ENCODE measurements around the gene SPDYE2B.
"Not testable (repeated sequence)": the region's sequence is repeated elsewhere in the genome, so short reads cannot be mapped to it uniquely, and the experiment has no call there.

Gene SPDYE2B

GRCh38 chr7:102618122-102618521 lies 32.0 kb upstream of the SPDYE2B start:
- DNase-seq (ENCODE audit: low spot score in 2 of 2); H3K9me3 Mint-ChIP-seq; ATAC-seq (ENCODE audit: low read depth); H3K36me3 Mint-ChIP-seq; H3K4me1 Mint-ChIP-seq; H3K27ac Mint-ChIP-seq; H3K27me3 Mint-ChIP-seq; H3K4me3 Mint-ChIP-seq: not testable (repeated sequence)

DNA sequence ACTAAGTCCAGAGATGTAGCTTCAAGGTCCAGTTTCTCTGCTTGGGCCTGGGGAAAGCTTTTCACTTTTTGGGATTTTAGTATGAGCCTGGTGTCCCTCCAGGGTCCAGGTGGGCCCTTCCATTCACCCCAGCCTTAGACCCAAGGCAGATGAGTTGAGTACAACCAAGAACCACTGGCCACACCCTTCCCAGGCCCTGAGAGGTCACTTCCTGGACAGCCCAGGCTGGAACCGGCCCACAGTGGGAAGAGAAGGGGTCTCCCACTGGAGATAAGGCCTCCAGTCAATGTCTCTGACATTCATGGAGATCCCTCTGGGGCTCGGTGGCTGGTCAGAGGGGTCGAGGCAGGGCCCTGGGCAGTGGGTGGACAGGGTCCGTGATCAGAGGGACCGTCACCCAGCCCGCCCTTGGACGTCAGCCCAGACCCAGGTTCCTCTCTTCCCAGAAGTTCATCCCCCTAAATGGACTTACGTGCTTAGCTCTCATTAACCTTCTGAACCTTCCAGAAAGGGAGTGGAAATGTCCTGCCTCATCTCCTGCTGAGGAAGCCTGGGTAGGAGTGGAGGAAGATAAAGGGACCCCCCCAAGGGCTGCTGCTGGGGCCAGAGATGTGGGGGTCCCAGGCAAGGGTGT lies 22.7 kb upstream of the SPDYE2B start:
- ATAC-seq (ENCODE audit: low read depth); H3K9me3 Mint-ChIP-seq; H3K4me3 Mint-ChIP-seq; DNase-seq (ENCODE audit: low spot score in 2 of 2); H3K27me3 Mint-ChIP-seq; H3K4me1 Mint-ChIP-seq; H3K36me3 Mint-ChIP-seq; H3K27ac Mint-ChIP-seq: not testable (repeated sequence)

DNA sequence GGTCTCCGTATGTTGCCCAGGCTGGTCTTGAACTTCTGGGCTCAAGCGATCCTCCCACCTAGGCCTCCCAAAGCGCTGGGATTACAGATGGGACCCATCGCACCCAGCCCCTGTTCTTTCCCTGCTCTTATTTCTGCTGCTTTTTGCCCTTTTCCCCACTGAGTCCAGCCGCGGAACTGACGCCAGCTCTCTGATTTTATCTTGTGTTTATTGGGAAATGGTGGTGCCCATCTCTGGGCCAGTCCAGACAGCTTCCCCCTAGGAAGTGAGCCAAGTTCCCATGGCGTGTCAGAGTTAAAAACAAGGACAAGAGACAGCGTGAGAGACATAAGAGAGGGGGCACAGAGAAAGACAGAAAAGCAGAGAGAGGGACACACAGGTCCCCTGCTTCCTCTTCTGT lies 19.5 kb upstream of the SPDYE2B start:
- H3K4me1 Mint-ChIP-seq; H3K9me3 Mint-ChIP-seq; H3K4me3 Mint-ChIP-seq; H3K27me3 Mint-ChIP-seq; H3K36me3 Mint-ChIP-seq; DNase-seq (ENCODE audit: low spot score in 2 of 2); ATAC-seq (ENCODE audit: low read depth): not testable (repeated sequence)
- peak overlapping the region; percentile 71 for H3K27ac Mint-ChIP-seq

DNA sequence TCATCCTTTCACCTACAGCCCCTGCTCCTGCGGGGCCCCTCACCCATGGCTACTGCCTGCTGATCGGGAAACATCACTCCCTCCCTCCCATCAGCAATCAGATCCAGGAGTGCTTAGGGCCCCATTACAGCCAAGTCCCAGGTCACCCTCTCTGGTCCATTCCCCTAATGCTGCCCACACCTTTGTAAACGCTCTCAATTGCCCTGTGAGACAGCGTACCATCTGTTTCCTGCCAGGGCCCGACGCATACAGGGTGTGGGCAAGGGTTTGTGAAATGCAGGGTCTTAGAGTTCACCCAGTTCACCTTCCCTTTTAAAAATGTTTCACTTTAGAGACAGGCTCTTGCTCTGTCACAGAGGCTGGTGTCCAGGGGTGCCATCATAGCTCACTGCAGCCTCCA lies 15.8 kb upstream of the SPDYE2B start:
- not testable (repeated sequence) for H3K27me3 Mint-ChIP-seq; H3K36me3 Mint-ChIP-seq; DNase-seq (ENCODE audit: low spot score in 2 of 2); H3K27ac Mint-ChIP-seq; H3K4me3 Mint-ChIP-seq; ATAC-seq (ENCODE audit: low read depth); H3K4me1 Mint-ChIP-seq; H3K9me3 Mint-ChIP-seq

GRCh38 chr7:102635354-102635753 lies 14.8 kb upstream of the SPDYE2B start:
- not testable (repeated sequence) for H3K9me3 Mint-ChIP-seq; H3K4me3 Mint-ChIP-seq; H3K36me3 Mint-ChIP-seq; DNase-seq (ENCODE audit: low spot score in 2 of 2); ATAC-seq (ENCODE audit: low read depth); H3K27ac Mint-ChIP-seq; H3K4me1 Mint-ChIP-seq; H3K27me3 Mint-ChIP-seq

DNA sequence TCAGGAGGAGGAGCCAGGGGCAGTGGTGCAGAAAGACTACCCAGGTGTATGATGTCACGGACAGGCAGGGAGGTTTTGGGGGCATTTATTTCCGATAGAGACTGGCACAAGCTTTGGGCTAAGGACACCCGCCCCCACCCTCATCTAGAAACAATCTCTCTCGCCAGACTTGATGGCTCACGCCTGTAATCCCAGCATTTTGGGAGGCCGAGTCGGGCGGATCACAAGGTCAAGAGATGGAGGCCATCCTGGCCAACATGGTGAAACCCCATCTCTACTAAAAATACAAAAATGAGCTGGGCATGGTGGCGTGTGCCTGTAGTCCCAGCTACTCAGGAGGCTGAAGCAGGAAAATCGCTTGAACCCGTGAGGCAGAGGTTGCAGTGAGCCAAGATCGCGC lies 13.2 kb upstream of the SPDYE2B start:
- not testable (repeated sequence) for H3K4me3 Mint-ChIP-seq; H3K4me1 Mint-ChIP-seq; DNase-seq (ENCODE audit: low spot score in 2 of 2); H3K36me3 Mint-ChIP-seq; H3K9me3 Mint-ChIP-seq; ATAC-seq (ENCODE audit: low read depth); H3K27ac Mint-ChIP-seq; H3K27me3 Mint-ChIP-seq

- H3K27ac Mint-ChIP-seq; DNase-seq (ENCODE audit: low spot score in 2 of 2); H3K4me1 Mint-ChIP-seq; H3K9me3 Mint-ChIP-seq; H3K4me3 Mint-ChIP-seq; H3K36me3 Mint-ChIP-seq; H3K27me3 Mint-ChIP-seq: not testable (repeated sequence)
- peak; percentile 4 for ATAC-seq (ENCODE audit: low read depth)
Measured at GRCh38 chr7:102638848-102639247, 11.3 kb upstream of the SPDYE2B start.

- not testable (repeated sequence) for H3K27me3 Mint-ChIP-seq; ATAC-seq (ENCODE audit: low read depth); H3K4me3 Mint-ChIP-seq; H3K4me1 Mint-ChIP-seq; DNase-seq (ENCODE audit: low spot score in 2 of 2); H3K9me3 Mint-ChIP-seq; H3K27ac Mint-ChIP-seq; H3K36me3 Mint-ChIP-seq
Measured at GRCh38 chr7:102642691-102643090, 7.4 kb upstream of the SPDYE2B start, which contains the start of gene UPK3BL1. UPK3BL1 (minus strand) TSS chr7:102642791; CDS start chr7:102642741, 50 bp downstream.

DNA sequence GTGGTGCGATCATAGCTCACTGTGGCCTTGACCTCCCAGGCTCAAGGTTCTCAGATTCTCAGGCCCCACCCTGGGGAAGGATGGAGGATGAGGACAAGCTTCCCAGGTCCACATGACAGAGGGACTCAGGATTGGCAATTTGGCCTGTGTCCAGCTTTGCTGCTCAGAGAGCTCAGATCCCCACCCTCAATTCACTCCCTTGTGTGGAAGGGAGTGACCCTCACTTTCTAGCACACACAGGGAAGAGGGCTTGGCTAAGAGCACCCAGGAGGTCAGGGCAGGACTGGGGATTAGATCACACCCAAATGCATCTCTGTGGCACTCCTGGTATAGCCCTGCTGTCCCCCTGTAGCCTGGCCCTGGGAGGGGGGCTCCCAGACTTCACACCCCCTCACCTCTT lies 6.7 kb upstream of the SPDYE2B start:
- not testable (repeated sequence) for DNase-seq (ENCODE audit: low spot score in 2 of 2); ATAC-seq (ENCODE audit: low read depth); H3K27me3 Mint-ChIP-seq; H3K27ac Mint-ChIP-seq; H3K4me3 Mint-ChIP-seq; H3K9me3 Mint-ChIP-seq; H3K4me1 Mint-ChIP-seq; H3K36me3 Mint-ChIP-seq

DNA sequence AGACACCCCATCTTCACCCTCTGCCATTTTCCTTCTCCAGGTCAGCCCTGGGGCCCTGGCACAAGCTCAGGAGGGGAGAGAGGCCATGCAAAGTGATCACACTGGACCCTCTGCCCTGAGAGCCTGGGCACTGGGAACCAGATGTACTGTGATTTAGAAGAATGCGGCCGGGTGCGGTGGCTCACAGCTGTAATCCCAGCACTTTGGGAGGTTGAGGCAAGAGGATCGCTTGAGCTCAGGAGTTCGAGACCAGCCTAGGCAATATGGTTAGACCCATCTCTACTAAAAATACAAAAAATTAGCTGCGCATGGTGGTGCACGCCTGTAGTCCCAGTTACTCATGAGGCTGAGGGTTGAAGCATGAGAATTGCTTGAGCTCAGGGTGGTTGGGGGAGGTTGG lies 2.3 kb upstream of the SPDYE2B start:
- not testable (repeated sequence) for H3K9me3 Mint-ChIP-seq; ATAC-seq (ENCODE audit: low read depth); DNase-seq (ENCODE audit: low spot score in 2 of 2); H3K4me1 Mint-ChIP-seq; H3K4me3 Mint-ChIP-seq; H3K27me3 Mint-ChIP-seq; H3K27ac Mint-ChIP-seq; H3K36me3 Mint-ChIP-seq

DNA sequence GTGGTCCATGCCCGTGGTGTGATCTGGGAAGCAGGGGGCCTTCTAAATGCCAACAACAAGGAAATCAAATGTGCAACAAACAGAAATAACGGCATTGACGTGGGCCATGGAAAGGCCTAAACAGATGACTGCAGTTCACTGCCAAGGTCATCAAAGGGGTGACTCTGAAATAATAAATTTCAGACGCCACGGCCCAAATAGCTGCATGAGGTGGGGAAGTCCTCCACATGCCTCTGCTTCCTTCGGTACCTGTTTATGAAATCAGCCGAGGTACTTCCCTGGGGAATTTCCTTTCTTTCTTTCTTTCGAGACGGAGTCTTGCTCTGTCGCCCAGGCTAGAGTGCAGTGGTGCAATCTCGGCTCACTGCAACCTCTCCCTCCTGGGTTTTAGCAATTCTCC lies 14.6 kb downstream of the SPDYE2B start:
- not testable (repeated sequence) for H3K4me3 Mint-ChIP-seq; DNase-seq (ENCODE audit: low spot score in 2 of 2); H3K4me1 Mint-ChIP-seq; ATAC-seq (ENCODE audit: low read depth); H3K27ac Mint-ChIP-seq; H3K9me3 Mint-ChIP-seq; H3K27me3 Mint-ChIP-seq; H3K36me3 Mint-ChIP-seq

DNA sequence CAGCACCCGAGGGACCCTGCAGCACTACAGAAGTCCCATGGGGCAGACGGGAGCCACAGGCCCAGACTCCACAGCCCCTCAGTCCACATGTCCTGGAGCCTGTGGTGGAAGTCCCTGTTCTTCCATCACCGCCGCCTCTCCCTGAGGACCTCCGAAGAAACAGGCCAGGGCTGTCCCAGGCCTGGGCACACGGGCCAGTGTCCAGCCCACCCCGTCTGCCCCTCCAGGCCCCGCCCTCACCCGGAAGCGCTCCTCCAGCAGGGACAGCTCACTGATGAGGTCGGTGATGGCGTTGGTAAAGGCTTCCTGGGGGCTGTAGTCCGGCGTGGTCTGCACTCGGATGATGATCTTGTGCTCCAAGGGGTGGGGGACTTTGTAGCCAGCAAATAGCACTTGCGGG lies 16.7 kb downstream of the SPDYE2B start:
- not testable (repeated sequence) for H3K4me1 Mint-ChIP-seq; H3K27ac Mint-ChIP-seq; H3K27me3 Mint-ChIP-seq; H3K36me3 Mint-ChIP-seq; H3K4me3 Mint-ChIP-seq; ATAC-seq (ENCODE audit: low read depth); DNase-seq (ENCODE audit: low spot score in 2 of 2); H3K9me3 Mint-ChIP-seq

GRCh38 chr7:102667523-102667922 lies 17.4 kb downstream of the SPDYE2B start:
- H3K27ac Mint-ChIP-seq; H3K36me3 Mint-ChIP-seq; H3K4me1 Mint-ChIP-seq; H3K27me3 Mint-ChIP-seq; ATAC-seq (ENCODE audit: low read depth); DNase-seq (ENCODE audit: low spot score in 2 of 2); H3K9me3 Mint-ChIP-seq; H3K4me3 Mint-ChIP-seq: not testable (repeated sequence)

GRCh38 chr7:102671166-102671955 lies 21.2 kb downstream of the SPDYE2B start, which contains the start of gene POLR2J2:
POLR2J2 (minus strand) TSS chr7:102671663; CDS start chr7:102671601, 62 bp downstream.
- not testable (repeated sequence) for H3K36me3 Mint-ChIP-seq, H3K27me3 Mint-ChIP-seq, H3K4me1 Mint-ChIP-seq, H3K9me3 Mint-ChIP-seq
- peak within 1 kb of the TSS; percentile 84 for H3K27ac Mint-ChIP-seq
- H3K4me3 Mint-ChIP-seq, result peak within 1 kb of the TSS; percentile 83
- ATAC-seq (ENCODE audit: low read depth), result peak; percentile 87
- peak; percentile 60 to 85 for DNase-seq (ENCODE audit: low spot score in 2 of 2)

DNA sequence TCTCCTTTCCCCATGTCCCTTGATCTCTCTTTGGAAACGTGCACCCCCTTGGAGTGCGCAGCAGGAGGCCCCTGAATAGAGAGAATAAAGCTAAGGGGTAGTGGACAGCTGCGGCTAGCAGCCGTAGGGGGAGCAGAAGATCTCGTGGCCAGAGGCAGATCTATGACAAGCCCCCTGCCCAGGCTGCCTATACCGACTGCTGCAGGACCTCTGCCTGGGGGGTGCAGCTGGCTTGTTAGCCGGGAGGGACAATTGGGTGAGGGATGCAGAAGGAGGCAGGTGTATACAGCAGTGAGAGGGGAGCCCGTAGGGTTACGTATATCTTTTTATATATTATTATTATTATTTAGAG lies 21.8 kb downstream of the SPDYE2B start:
- not testable (repeated sequence) for H3K9me3 Mint-ChIP-seq; H3K4me1 Mint-ChIP-seq; H3K27me3 Mint-ChIP-seq; H3K36me3 Mint-ChIP-seq; DNase-seq (ENCODE audit: low spot score in 2 of 2); H3K4me3 Mint-ChIP-seq; H3K27ac Mint-ChIP-seq
- peak; percentile 2 for ATAC-seq (ENCODE audit: low read depth)

Measured in memory B cell (primary cell).